ENCODE results near the gene TXNRD2. TPM values are rescaled to one million over a fixed set of nuclear protein-coding genes. Genes with fewer than 3 reads are reported as not detected.
A peak's percentile ranks its signal among the peaks of the same experiment; 100 is the strongest.

TXNRD2 gene
- total RNA-seq, 1 experiment from 2014 or later = 29.5 TPM

GRCh38 chr22:19878461-19879245 is 63.0 kb downstream of the TXNRD2 start:
- peak overlapping the region; percentile 79 for H3K27ac ChIP-seq (ENCODE audit: low read length)
- ATAC-seq (no peak), DNase-seq (ENCODE audit: low read depth, low spot score) (no peak)
- H3K36me3 ChIP-seq (ENCODE audit: control insufficient read depth, insufficient read depth, low read length) = no peaks in the 10 kb centered on the region
- TF ChIP-seq TCF7L2 (IDR thresholded peaks at IDR 0.05; ENCODE audit: low read depth, low read length) (no peak), SIN3A (IDR thresholded peaks at IDR 0.05; ENCODE audit: borderline replicate concordance, insufficient read depth, low read depth, low read length) (no peak), REST (IDR thresholded peaks at IDR 0.05; ENCODE audit: insufficient read depth in 1 of 2, low read depth in 2 of 2, low read length in 1 of 2) (no peak), POLR2AphosphoS5 (IDR thresholded peaks at IDR 0.05; ENCODE audit: low read depth, low read length) (no peak)
- TF ChIP-seq, protein P1, sequence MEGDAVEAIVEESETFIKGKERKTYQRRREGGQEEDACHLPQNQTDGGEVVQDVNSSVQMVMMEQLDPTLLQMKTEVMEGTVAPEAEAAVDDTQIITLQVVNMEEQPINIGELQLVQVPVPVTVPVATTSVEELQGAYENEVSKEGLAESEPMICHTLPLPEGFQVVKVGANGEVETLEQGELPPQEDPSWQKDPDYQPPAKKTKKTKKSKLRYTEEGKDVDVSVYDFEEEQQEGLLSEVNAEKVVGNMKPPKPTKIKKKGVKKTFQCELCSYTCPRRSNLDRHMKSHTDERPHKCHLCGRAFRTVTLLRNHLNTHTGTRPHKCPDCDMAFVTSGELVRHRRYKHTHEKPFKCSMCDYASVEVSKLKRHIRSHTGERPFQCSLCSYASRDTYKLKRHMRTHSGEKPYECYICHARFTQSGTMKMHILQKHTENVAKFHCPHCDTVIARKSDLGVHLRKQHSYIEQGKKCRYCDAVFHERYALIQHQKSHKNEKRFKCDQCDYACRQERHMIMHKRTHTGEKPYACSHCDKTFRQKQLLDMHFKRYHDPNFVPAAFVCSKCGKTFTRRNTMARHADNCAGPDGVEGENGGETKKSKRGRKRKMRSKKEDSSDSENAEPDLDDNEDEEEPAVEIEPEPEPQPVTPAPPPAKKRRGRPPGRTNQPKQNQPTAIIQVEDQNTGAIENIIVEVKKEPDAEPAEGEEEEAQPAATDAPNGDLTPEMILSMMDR (IDR thresholded peaks at IDR 0.05) = no peak
- CTCF ChIA-PET = no interaction called here
- H3K9me3 ChIP-seq (ENCODE audit: control insufficient read depth, insufficient read depth, low read depth, low read length) = no peaks in the 10 kb centered on the region
- H3K27me3 ChIP-seq (ENCODE audit: control insufficient read depth, insufficient read depth, low read length) = no peaks in the 10 kb centered on the region
- H3K4me1 ChIP-seq (ENCODE audit: control insufficient read depth, insufficient read depth, low read length) = peaks cover 85% of the 10 kb centered on the region
- intact Hi-C loops (cut with micrococcal nuclease; ENCODE audit: unreplicated experiment) (no loop called here), in situ Hi-C loops (cut with HindIII; ENCODE audit: low pct_unique_long_range_greater_than_20kb, low sequenced_read_pairs) (no loop called here)
- BruUV-seq (replicated peaks) = no TSS peak
- no peak overlapping the region for H3K4me3 ChIP-seq (ENCODE audit: low read depth in 2 of 2, low read length in 2 of 2)
- POLR2A ChIA-PET = no interaction called here

GRCh38 chr22:19877626-19878339 is 63.8 kb downstream of the TXNRD2 start:
- TF ChIP-seq SIN3A (IDR thresholded peaks at IDR 0.05; ENCODE audit: borderline replicate concordance, insufficient read depth, low read depth, low read length) = no peak
- no peak for TF ChIP-seq REST (IDR thresholded peaks at IDR 0.05; ENCODE audit: insufficient read depth in 1 of 2, low read depth in 2 of 2, low read length in 1 of 2)
- TF ChIP-seq TCF7L2 (IDR thresholded peaks at IDR 0.05; ENCODE audit: low read depth, low read length) = no peak
- TF ChIP-seq, protein P1 (IDR thresholded peaks at IDR 0.05) = no peak
- no peak for TF ChIP-seq POLR2AphosphoS5 (IDR thresholded peaks at IDR 0.05; ENCODE audit: low read depth, low read length)
- no peaks in the 10 kb centered on the region for H3K36me3 ChIP-seq (ENCODE audit: control insufficient read depth, insufficient read depth, low read length)
- no TSS peak for BruUV-seq (replicated peaks)
- no peak for ATAC-seq
- H3K27ac ChIP-seq (ENCODE audit: low read length) = peak overlapping the region; percentile 79
- H3K4me3 ChIP-seq (ENCODE audit: low read depth in 2 of 2, low read length in 2 of 2) = no peak overlapping the region
- H3K9me3 ChIP-seq (ENCODE audit: control insufficient read depth, insufficient read depth, low read depth, low read length) = no peaks in the 10 kb centered on the region
- CTCF ChIA-PET = no interaction called here
- DNase-seq (ENCODE audit: low read depth, low spot score) = no peak
- POLR2A ChIA-PET = no interaction called here
- peaks cover 93% of the 10 kb centered on the region for H3K4me1 ChIP-seq (ENCODE audit: control insufficient read depth, insufficient read depth, low read length)
- intact Hi-C loops (cut with micrococcal nuclease; ENCODE audit: unreplicated experiment) (no loop called here), in situ Hi-C loops (cut with HindIII; ENCODE audit: low pct_unique_long_range_greater_than_20kb, low sequenced_read_pairs) (no loop called here)
- H3K27me3 ChIP-seq (ENCODE audit: control insufficient read depth, insufficient read depth, low read length) = no peaks in the 10 kb centered on the region

Data from Panc1 (cell line).